NCI-H128 (cell line): ENCODE data around the gene GNAL.
A peak's percentile ranks its signal among the peaks of the same experiment; 100 is the strongest.
"Not testable (repeated sequence)": the region's sequence is repeated elsewhere in the genome, so short reads cannot be mapped to it uniquely, and the experiment has no call there.

ENCODE experiments used
- DNase-seq: peaks from one replicate; lab custom pipeline; 2025; ENCODE audit not compliant: unreplicated experiment; lab: John Stamatoyannopoulos, UW

Gene GNAL

DNA sequence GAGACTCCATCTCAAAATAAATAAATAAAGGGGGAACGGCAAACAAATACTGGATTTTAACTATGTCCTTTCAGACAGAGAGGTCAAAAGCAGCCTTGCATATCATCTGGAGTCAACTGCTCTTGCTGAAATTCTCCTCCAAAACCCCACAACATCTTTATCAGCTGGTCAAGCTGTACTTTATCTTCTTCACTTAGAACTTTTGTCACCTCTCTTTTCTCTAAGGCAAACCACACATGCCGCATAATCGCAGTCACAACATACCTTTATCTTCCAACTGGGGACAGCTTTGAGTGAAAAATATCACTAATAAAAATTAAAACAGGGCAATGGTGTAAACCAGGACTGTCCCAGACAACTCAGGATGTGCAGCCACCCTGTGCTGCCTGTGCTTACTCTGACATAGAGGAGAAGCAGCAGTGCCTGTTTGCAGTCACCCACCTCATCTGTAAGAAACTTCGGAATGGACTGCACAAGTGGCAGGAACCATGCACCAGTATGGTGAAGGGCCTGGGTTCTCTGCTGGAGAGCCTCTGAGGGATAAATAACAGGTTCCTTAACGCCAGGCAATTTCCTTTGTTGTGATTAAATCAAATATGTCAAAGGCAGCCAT lies 212.9 kb downstream of the GNAL start:
- no peak for DNase-seq

DNA sequence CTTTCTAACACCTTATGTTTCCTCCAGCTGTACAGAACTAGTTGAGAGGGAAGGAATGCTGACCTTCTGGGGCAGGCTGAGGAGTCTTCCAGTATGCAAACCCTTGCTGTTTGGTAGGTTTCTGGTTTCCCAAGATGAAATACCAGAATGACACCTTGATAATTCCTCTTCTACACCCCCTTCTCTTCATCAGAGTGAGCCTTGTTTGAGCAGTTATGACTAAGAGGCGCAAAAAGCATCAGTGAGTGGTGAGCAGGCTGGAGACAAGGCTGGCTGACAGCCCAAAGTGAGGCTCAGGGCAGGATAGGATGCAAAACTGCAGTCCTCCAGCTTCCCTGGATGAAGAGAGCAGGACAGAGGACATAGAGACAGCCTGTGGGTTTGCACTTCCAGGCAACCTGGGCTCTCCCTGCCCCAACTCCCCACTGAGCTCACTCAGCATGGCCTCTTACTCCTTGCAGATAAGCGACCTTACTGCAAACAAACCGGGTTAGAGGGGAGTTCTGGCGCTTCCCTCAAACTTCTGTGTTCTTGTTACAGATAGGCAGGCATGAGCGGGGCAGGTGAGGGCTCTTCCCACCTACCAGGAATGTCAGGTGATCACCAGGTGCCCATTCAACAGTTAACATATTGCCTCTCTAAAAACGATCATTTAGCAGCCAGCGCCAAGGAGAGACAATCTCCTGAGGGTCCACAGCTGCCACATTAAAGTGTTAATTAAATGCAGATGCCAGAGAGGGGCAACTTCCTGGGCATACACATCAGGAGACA lies 213.6 kb downstream of the GNAL start:
- DNase-seq = no peak

DNA sequence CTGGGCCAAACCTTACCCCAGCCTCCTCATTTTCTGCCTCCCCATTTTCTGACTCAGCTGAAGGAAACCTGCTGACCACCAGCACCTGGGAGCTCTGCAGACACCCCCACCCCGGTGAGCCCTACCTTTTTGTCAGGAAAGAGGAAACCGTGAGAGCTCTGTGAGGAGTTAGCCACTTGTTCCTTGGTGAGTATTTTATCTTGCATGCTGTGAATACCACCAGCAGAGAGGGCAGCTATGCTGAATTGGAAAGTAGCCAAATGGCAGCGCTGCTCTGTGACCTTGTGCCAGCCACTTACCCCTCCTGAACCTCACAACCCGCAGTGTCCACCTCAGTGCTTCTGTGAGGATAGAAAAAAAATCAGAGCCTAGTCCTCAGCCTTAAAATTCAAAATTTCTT lies 216.5 kb downstream of the GNAL start:
- no peak for DNase-seq

DNA sequence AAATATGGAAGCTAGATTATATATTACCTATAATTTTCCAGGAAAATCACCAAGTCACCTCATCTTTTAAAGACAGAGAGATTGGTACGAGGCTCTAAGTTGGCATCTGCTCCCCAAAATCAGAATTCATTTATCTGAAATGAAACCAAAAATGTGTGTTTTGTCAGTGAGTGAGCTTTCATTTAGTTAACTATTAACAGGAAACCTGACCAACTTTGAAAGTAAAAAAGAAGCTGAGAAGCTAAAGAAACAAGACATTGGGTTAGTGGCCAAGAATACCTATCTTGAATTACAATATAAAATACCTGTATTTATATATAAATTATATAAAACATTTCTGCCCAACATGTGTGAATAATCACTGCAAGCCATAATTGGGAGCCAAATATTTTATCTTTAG lies 217.1 kb downstream of the GNAL start:
- no peak for DNase-seq

DNA sequence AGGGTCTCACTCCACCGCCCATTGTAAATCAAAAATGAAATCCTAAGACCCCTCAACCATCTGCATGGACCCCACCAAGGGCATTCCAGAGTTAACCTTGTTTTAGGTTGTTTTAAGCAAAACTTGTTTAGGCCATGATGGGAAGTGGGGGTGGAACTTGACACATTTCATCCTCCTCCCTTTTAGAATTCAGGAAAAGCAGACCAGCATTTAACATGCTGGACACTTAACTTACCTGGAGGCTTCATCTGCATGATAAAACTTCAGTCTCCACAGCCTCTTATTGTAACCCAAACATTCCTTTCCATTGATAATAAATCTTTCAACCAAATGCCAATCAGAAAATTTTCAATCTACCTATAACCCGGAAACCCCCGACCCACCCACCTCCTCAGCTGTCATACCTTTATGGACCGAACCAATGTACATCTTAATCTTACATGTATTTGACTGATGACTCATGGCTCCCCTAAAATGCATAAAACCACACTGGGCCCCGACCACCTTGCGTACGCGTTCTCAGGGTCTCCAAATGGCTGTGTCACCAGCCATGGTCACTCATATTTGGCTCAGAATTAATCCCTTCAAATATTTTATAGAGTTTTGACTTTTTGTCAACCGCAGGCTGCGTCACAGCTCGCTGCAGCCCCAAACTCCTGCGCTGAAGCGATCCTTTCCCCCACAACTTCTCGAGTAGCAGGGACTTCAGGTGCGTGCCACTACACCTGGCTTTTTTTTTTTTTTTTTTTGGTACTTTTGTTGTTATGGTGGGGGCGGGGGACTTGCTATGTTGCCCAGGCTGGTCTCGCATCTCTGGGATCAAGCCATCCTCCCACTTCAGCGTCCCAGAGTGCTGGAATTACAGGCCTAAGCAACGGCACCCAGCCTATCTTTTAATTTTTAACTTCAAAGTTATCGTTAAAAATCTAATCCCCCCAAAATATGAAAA lies 218.1 kb downstream of the GNAL start:
- no peak for DNase-seq

DNA sequence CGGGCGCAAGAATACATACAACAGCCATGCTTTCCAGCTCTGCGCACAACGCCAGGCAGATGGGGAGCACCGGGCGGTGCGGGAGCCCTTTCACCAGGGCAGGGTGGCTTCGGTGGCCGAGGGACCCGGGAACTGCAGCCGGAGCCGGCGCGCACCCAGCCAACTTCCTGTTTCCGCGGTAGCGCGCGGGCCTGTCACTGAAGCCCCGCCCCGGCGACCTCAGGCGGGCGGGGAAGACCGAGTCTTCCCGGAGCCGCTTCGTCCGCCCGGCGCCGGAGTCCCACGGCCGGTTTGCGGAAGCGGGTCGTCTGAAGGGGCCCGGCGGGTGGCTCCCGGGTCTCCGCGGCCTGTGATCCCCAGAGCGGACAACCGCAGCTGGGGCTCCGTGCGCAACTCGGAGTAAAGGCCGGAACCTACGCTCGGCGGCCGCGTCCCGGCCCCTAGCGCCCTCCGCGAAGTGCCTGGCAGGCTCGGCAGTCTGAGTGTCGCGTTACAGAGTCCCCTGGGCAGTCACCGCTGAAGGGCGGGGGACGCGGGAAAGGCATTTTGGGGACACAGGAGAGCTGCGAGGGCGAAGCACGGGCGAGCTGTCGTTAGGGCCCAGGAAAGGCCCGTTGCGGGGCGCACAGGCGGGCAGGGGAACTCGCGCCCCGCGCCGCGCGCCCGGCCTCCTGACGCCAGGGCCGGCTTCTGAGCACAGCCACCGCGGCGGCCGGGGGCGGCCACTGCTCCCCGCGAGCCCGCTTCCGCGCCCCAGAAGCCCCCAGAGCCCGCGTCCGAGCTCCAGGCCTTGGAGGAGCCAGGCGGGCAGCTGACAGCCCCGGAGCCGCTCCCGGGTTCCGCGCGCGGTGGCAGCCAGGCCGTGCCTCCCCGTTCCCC lies 219.4 kb downstream of the GNAL start, which contains the start of gene MPPE1:
Gene MPPE1 (minus strand): TSS at position 136 of the 879 bp plus-strand sequence. CDS start 11,053 bp downstream, outside the sequence.
- peak; percentile 66 for DNase-seq

DNA sequence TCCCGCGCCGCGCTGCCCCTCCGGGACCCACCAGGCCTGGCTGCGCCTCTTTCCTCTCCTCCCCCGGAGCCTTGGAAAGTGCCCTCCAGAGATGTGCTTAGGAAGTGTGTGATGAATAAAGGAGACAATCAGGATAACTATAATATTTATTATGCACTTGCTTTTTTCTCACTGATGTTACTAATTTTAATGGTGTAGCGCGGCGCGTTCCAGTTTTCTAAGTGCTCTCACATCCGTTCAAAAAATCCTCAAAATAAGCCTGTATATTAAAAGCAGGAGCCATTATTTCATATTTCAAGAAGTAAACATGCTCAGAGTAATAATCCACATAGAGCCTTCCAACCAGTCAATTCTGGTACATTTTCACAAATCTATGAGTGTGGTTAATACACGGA lies 220.0 kb downstream of the GNAL start:
- peak; percentile 9 for DNase-seq

DNA sequence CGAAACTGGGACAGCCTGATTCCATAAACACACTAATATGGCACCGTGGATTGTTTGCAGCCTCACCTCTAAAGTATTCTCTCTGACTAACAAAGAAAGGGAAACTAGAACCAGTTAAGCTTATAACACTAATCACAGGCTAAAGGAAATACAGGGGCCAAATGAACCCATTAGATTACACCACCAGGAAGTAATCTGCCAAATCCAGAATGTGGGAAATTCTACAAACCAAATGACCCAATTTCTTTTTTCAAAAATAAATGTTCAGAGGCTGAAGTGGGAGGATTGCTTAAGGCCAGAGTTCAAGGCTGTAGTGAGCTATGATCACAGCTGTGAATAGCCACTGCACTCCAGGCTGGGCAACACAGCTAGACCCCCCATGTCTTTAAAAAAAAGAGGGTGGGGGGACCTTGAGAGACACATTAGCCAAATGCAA lies 220.5 kb downstream of the GNAL start:
- DNase-seq = no peak

DNA sequence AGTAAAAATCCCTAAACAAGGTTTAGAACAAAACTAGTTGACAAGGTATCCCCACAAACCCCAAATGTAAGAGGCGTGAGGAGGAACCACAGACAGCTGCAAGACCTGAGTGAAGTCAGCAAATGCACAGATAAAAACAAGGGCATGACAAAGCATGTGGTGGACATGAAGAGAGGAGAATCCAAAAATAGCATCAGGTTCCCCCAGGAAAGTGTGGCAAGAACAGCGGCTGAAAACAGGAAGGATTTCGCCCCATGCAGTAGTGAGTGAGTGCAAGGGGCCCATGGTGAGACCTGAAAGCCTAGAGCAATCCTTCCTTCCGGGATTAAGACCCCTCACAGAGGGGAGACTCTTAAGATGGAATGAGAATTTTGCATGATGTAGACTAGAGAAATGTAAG lies 227.8 kb downstream of the GNAL start:
- DNase-seq = not testable (repeated sequence)

DNA sequence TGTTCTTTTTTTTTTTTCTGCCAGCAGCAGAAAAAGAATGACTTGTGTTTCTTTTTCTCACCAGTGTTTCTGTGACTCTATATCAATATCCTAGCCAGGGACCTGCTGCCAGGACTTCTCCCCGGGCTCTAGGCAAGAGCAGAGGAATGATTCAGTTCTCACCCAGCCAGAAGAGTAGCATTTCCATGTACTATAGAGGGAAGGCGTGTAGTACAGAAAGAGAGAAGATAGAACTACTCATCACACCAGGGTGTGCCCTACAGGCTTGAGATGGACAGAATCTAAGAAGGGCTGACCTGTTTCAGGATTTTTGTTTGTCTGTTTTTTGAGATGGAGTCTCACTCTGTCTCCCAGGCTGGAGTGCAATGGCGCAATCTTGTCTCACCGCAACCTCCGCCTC lies 230.5 kb downstream of the GNAL start:
- not testable (repeated sequence) for DNase-seq

DNA sequence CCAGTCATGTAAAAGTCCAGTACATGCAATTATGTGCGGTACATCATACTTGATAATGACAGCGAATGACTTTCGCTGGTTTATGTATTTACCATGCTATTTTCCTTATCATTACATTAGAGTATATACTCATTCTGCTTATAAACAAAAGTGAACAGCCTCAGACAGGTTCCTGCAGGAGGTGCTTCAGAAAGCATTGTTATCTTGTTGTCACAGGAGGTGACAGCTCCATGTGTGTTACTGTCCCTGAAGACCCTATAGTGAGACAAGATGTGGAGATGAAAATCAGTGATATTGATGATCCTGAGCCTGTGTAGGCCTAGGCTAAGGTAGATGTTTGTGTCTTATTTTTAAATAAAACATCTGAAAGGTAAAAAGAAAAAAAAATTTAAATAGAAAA lies 234.4 kb downstream of the GNAL start:
- DNase-seq = no peak

DNA sequence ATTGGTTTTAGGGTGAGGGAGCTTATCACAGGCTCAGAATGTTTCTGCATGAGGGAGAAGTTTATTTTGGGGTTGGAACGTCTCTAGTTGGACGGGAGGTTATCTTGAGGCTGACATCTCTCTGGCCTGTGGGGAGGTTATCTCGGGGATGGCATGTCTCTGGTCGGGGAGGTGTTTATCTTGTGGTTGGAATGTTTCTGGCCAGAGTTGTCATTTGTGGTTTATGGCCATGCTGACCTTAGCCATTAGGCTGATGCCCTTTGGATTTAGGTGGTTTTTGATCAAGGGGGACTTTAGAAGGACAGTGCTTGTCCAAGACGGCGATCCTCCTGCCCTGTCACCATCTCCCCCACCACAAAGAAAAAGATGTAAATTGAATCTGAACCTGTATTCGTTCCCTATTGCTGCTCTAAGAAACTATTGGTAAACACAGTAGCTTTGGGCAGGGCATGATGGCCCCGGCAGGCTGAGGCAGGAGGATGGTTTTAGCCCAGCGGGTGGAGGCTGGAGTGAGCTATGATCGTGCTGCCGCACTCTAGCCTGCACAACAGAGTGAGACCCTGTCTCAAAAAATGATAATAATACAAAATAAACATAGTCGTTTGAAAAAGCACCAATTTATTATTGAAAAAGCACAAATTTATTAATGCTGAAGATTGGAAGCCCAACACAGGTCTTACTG lies 236.9 kb downstream of the GNAL start:
- DNase-seq = no peak

DNA sequence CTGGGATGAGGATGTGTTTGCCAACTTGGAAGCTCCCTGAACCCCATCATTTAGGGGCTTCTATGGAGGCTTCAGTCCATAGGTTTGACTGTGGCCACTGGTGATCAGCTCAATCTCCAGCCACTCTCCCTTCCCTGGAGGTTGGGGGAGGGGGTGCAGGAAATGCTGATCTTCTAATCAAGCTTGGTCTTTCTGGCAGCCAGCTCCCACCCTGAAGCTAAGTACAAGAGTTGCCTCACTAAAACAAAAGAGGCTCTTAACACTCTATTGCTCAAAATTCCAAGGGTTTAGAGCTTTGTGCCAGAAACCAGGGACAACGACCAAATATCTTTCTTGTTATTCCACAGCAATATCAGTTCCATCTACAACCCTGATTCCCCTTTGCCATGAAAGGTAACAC lies 238.4 kb downstream of the GNAL start:
- DNase-seq = no peak

DNA sequence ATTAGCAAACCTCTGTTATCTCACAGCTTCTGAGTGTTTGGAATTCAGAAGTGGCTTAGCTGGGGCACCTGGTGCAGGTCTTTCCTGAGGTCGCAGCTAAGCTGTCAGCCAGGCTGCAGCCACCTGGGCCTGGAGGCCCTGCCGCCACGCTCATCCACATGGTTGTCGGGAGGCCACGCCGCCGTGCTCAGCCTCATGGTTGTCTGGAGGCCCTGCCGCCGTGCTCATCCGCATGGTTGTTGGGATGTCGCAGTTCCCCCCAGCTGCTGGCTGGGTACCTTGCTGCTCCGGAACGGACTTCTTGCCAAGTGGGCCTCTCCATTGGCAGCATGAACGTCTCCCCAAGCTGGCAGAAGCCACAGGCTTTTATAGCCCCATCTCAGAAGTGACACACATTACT lies 243.3 kb downstream of the GNAL start:
- DNase-seq = no peak
